ENCODE results near the gene TM4SF5.
"Not testable (repeated sequence)": the region's sequence is repeated elsewhere in the genome, so short reads cannot be mapped to it uniquely, and the experiment has no call there.

The TM4SF5 gene

GRCh38 chr17:4795168-4795567 lies 23.5 kb downstream of the TM4SF5 start:
- no peak for DNase-seq

GRCh38 chr17:4796552-4796920 lies 24.9 kb downstream of the TM4SF5 start:
- DNase-seq, result peak; percentile 16

- DNase-seq, result no peak
These were observed 28.9 kb downstream of the TM4SF5 start for GRCh38 chr17:4800462-4801196.

- no peak for DNase-seq
These were observed 30.5 kb downstream of the TM4SF5 start, which contains the start of gene C17orf114 for GRCh38 chr17:4802228-4802627. Gene C17orf114 (minus strand): TSS chr17:4802328.

- no peak for DNase-seq
These were observed 34.7 kb downstream of the TM4SF5 start for GRCh38 chr17:4806456-4806776.

- DNase-seq, result peak; percentile 85
These were observed 35.3 kb downstream of the TM4SF5 start, which contains the start of gene PLD2 for GRCh38 chr17:4806777-4807604. Gene PLD2 (plus strand): TSS chr17:4807152. CDS start chr17:4807773, 621 bp downstream.

- no peak for DNase-seq
These were observed 36.1 kb downstream of the TM4SF5 start for GRCh38 chr17:4807605-4808377.

GRCh38 chr17:4808378-4808767 lies 36.7 kb downstream of the TM4SF5 start:
- DNase-seq, result no peak

- DNase-seq, result no peak
These were observed 39.1 kb downstream of the TM4SF5 start for GRCh38 chr17:4810696-4811290.

GRCh38 chr17:4811471-4811870 lies 39.8 kb downstream of the TM4SF5 start:
- DNase-seq, result no peak

- no peak for DNase-seq
These were observed 41.0 kb downstream of the TM4SF5 start for GRCh38 chr17:4812690-4813089.

GRCh38 chr17:4815043-4815675 lies 43.5 kb downstream of the TM4SF5 start:
- no peak for DNase-seq

- no peak for DNase-seq
These were observed 45.1 kb downstream of the TM4SF5 start for GRCh38 chr17:4816826-4817225.

GRCh38 chr17:4818276-4818675 lies 46.6 kb downstream of the TM4SF5 start:
- no peak for DNase-seq

GRCh38 chr17:4822835-4823234 lies 51.1 kb downstream of the TM4SF5 start:
- DNase-seq, result no peak

- no peak for DNase-seq
These were observed 51.8 kb downstream of the TM4SF5 start for GRCh38 chr17:4823373-4824089.

GRCh38 chr17:4827399-4827798 lies 55.7 kb downstream of the TM4SF5 start:
- DNase-seq, result no peak

- DNase-seq, result not testable (repeated sequence)
These were observed 61.1 kb downstream of the TM4SF5 start for GRCh38 chr17:4832829-4833177.

Measured in stimulated activated CD4-positive, alpha-beta T cell treated with anti-CD3 and anti-CD28 coated beads, Interleukin-1b, Interleukin-23, amount 100 ng/mL, for 48 hours (primary cell).